Brain pericyte (primary cell): Measurements from ENCODE around the gene STRN.
"Not testable (repeated sequence)": the region's sequence is repeated elsewhere in the genome, so short reads cannot be mapped to it uniquely, and the experiment has no call there.

ENCODE experiments used
- DNase-seq: peaks from one replicate; pipeline ENCODE4 v3.0.0-alpha.2; 2012; ENCODE audit warnings: low read depth, low spot score

STRN gene

GRCh38 chr2:36966370-36967235 lies at the start of gene STRN:
STRN (minus strand) TSS chr2:36966536; CDS start chr2:36966463, 73 bp downstream.
- peak; percentile 74 for DNase-seq

GRCh38 chr2:37013315-37013641 lies 46.9 kb upstream of the STRN start:
- no peak for DNase-seq

DNA sequence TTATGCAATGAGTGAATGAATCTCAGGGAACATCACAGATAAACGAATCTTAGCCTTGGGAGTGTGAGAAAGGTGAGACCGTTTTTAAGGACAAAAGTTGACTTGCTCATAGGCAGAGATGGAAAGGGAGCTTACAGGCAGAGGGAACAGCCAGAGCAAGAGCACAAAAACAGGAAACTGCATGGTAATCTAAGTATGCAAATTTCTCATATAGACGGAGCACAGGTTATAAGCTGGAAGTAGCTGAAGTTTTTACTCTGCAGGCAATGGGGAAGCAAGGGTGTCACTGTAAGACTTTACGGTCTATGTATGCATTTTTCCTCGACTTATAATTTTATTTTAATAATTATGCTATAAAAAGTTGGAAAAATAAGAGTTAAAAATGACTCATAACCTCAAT lies 44.8 kb upstream of the STRN start:
- DNase-seq, result no peak

- DNase-seq, result no peak
These were observed 39.0 kb upstream of the STRN start for GRCh38 chr2:37005118-37005868.

DNA sequence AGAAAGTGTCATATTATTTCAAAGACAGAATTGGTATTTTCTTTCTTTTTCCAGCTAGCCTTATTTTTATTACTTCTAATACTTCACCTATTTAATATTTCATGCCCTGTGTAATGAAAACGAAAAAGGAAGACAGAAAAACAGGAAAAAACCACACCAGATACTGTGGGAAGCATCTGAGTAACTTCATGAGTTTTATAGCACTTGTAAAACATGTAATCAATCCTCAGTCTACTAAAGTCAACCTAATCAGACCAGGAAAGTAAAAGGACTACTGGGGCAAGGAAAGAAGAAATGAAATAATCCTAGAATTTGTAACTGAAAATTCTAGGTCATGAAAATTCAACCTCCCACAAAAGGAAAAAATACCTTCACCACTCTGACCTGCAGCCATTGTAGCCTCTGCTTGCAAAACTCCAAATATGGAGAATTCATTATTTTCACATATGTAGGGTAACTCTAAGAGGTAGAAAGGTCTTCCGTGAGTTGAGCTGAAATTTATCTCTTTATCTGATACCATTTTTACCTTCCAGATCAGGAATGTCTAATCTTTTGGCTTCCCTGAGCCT lies 34.7 kb upstream of the STRN start:
- DNase-seq, result no peak

- DNase-seq, result no peak
These were observed 34.0 kb upstream of the STRN start for GRCh38 chr2:37000318-37000717.

GRCh38 chr2:36999416-36999815 lies 33.1 kb upstream of the STRN start:
- DNase-seq, result not testable (repeated sequence)

GRCh38 chr2:36993841-36994620 lies 27.7 kb upstream of the STRN start:
- no peak for DNase-seq

DNA sequence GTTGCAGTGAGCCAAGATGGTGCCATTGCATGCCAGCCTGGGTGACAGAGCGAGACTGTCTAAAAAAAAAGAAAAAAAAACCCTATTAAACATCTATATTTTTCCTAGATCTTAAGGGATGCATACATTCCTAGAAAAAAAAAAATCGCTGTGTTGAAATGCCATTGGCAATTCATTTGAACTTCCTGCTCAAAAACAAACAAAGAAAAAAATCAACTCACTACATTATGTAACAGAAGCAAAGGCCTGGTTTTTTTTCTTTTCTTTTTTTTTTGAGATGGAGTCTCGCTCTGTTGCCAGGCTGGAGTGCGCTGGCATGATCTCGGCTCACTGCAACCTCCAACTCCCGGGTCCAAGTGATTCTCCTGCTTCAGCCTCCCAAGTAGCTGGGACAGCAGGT lies 21.7 kb upstream of the STRN start:
- DNase-seq, result no peak

DNA sequence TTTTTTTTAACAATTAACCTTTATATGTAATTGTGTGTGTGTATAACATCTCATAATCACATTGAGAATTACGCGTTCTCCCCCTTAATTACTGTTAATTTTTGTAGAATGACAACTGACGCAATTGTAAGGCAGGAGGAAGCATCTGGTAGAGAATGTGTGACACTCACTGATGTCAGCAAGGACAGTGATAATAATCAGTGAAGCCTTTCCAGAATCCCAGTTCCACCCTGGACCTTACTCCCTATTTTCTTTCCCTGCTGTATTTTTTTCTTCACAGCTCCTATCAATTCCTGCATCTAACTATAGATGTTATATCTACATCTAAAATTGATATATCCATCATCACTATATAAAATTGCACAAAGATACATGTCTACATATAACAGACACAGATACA lies 16.1 kb upstream of the STRN start:
- no peak for DNase-seq

- no peak for DNase-seq
These were observed 15.6 kb upstream of the STRN start for GRCh38 chr2:36981911-36982310.

DNA sequence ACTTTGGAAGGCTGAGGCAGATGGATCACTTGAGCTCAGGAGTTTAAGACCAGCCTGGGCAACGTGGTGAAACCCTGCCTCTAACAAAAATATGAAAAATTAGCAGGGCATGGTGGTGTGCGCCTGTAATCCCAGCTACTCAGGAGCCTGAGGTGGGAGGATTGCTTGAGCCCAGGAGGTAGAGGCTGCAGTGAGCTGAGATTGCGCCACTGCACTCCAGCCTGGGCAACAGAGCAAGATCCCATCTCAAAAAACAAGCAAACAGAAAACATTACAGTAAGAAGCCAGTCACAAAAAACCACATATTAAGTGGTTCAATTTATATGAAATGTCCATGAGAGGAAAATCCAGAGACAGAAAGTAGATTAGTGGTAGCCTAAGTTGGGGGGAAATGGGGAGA lies 12.7 kb upstream of the STRN start:
- not testable (repeated sequence) for DNase-seq

- DNase-seq, result no peak
These were observed 9.7 kb upstream of the STRN start for GRCh38 chr2:36976065-36976464.

DNA sequence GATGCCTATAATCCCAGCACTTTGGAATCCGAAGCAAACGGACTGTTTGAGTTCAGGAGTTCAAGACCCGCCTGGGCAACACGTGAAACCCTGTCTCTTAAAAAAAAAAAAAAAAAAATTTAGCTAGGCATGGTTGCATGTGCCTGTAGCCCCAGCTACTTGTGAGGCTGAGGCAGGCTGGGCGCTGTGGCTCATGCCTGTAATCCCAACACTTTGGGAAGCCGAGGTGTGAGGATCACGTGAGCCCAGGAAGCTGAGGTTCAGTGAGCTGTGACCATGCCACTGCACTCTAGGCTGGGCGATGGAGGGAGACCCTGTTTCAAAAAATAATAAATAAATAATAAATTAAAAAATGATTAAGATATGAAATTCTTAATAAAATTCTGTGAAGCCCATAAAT lies 9.0 kb upstream of the STRN start:
- no peak for DNase-seq

- no peak for DNase-seq
These were observed 7.0 kb upstream of the STRN start for GRCh38 chr2:36973320-36973719.

DNA sequence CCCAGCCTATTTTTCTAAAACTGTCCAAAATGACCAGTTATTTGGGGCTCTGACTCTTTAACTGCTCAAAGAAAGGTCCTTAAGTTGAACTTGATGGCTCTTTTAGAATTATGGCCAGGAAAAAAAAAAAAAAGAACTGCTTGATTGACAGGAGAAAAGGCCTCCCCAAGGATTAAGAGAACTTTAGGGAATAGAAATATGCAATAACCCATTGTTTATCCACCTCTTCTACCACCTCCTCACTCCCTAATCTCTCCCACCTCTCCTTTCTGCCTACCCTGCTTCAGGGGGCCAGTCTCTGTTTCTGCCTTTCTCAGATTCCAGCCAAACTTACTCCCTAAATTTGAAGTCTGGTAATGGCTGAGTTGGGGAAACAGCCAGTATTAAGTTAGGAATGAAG lies 5.7 kb upstream of the STRN start:
- no peak for DNase-seq

DNA sequence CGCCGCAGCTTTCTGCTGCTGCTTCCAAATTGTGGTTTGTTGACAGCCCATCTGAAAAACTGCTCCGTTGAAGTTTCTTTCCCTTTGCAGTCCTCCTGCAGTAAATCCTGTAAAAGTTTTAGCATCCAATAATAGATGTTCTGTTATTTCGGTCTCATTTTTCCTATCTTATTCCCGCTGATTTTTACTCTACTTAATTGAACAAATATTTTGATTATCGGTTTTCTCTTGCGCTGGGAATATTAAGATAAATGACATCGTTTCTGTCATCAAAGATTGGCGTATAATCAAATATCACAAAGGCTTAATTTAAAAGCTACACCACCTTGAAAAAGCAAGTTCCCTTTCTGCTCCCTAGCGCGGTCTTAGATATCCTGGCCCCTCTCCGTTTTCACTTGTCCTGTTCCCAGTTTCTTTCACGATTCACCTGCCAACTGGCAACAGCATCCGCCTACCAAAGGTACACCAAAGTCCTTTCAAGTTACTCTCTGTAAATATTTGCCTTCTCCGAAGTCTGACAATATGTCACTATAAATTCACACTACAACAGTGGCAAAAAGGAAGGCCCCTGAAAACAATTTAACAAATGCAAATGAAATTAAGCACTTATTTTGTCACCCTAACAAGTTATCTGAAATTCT lies 1.0 kb upstream of the STRN start:
- no peak for DNase-seq

- no peak for DNase-seq
These were observed 476 bp downstream of the STRN start for GRCh38 chr2:36965751-36966369.

DNA sequence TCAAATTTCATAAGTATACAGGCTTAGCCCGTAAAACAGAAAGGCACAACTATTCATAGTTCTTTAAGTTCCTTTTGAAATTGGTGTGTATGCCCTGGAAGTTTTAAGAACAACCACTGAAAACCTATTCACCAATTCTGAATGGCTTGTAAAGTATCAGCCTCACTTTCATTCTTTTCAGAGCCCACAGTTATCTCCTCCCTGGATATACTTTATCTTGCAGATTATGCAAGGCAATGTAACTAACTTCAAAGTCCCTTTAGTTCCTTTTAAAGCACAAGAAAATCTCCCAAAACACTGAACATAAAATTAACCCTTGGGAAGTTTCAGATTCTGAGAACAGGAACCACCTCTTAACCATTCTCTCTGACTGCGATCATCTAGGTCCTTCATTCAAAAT lies 1.1 kb downstream of the STRN start:
- DNase-seq, result no peak

DNA sequence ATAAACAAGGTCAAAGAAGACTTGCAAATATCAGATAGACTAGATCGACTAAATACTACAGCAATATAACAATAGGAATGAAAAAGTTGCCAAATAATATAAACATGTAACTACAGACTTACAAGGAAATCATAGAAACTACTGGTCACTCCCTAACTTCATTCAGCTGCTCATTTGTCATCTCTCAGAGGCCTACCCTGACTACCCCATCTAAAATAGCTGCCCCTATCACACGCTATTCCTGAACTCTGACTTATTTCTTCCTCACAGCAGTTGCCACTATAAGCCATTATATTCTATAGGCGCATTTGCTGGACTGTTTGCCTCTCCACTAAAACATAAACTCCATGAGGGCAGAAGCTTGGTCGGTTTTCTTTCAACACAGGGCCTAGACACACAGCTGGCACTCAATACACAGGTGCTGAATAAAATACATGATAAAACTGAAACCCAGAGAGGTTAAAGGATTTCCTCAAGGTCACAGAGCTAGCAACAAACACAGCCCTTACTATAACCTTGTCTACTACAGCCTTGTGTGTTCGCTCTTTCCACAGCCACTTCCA lies 1.8 kb downstream of the STRN start:
- no peak for DNase-seq

GRCh38 chr2:36963734-36964133 lies 2.6 kb downstream of the STRN start:
- no peak for DNase-seq
